OCI-LY3 (cell line): Measurements from ENCODE around the gene C8A.

Source experiments
- H2AFZ ChIP-seq: fragments of 200-600, 300-600 bp; shearing (Covaris generic); 2 replicates; pipeline ENCODE4 v1.6.0; 2014; ENCODE audit warnings: antibody characterized with exemption, low read depth, low read length
- H3K27ac ChIP-seq: fragments of 200-600, 300-600 bp; sonication (generic); 2 replicates; pipeline ENCODE4 v1.5.1; 2014; ENCODE audit warnings: mild to moderate bottlenecking, low read length, moderate library complexity, mixed read lengths
- H3K27me3 ChIP-seq: fragments of 200-600, 300-600 bp; sonication (generic); 2 replicates; pipeline ENCODE4 v1.6.1; 2014; ENCODE audit warnings: low read depth, low read length, mixed read lengths
- H3K36me3 ChIP-seq: fragments of 200-600, 300-600 bp; sonication (generic); replicated peaks from 2 replicates; pipeline ENCODE3; 2014; ENCODE audit warnings: low read depth, low read length, mixed read lengths
- H3K4me1 ChIP-seq: fragments of 300-600, 200-600 bp; sonication (generic); 2 replicates; pipeline ENCODE4 v1.6.1; 2014; ENCODE audit warnings: low read length, mixed read lengths
- H3K4me2 ChIP-seq: fragments of 200-600, 300-600 bp; sonication (generic); 2 replicates; pipeline ENCODE4 v1.6.1; 2014; ENCODE audit warnings: low read length, mixed read lengths
- H3K4me3 ChIP-seq: fragments of 300-600, 200-600 bp; sonication (generic); 2 replicates; pipeline ENCODE4 v1.5.1; 2014; ENCODE audit warnings: antibody characterized with exemption, mild to moderate bottlenecking, low read length, moderate library complexity
- H3K79me2 ChIP-seq: fragments of 300-600, 200-600 bp; shearing (Covaris generic); 2 replicates; pipeline ENCODE4 v1.6.1; 2014; ENCODE audit warnings: mild to moderate bottlenecking, low read length, mixed read lengths
- H3K9ac ChIP-seq: fragments of 300-600, 200-600 bp; shearing (Covaris generic); 2 replicates; pipeline ENCODE4 v1.6.0; 2014; ENCODE audit warnings: mild to moderate bottlenecking, low read length, moderate library complexity
- H3K9me3 ChIP-seq: fragments of 200-600, 300-600 bp; shearing (Covaris generic); 2 replicates; pipeline ENCODE4 v1.6.1; 2014; ENCODE audit warnings: low read length, mixed read lengths; ENCODE audit not compliant: insufficient read depth
- H4K20me1 ChIP-seq: fragments of 200-600, 300-600 bp; sonication (generic); 2 replicates; pipeline ENCODE4 v1.6.1; 2016; ENCODE audit warnings: low read length, mixed read lengths; ENCODE audit not compliant: insufficient read depth
- CTCF ChIP-seq: fragments of 200-600, 300-600 bp; sonication (generic); IDR thresholded peaks from 2 replicates; pipeline ENCODE4 v1.5.1; 2014; ENCODE audit warnings: antibody characterized with exemption, low read length, low read depth
- EZH2phosphoT487 ChIP-seq: fragments of 200-600 bp; shearing (Covaris generic); IDR thresholded peaks from 2 replicates; pipeline ENCODE4 v1.6.1; 2018; ENCODE audit warnings: antibody characterized with exemption, mixed run types, low read depth

C8A gene

GRCh38 chr1:56964349-56965017 lies 109.9 kb downstream of the C8A start:
- H4K20me1 ChIP-seq: no peaks in the 10 kb centered on the region

GRCh38 chr1:56965191-56965590 lies 110.6 kb downstream of the C8A start:
- Histone ChIP-seq H4K20me1 (no peaks in the 10 kb centered on the region), H3K9ac (no peak overlapping the region), H3K79me2 (no peaks in the 10 kb centered on the region), H3K27me3 (no peaks in the 10 kb centered on the region), H3K4me2 (no peak overlapping the region), H3K27ac (no peak overlapping the region), H3K4me1 (no peaks in the 10 kb centered on the region), H3K36me3 (no peaks in the 10 kb centered on the region), H2AFZ (no peak overlapping the region), H3K4me3 (no peak overlapping the region), H3K9me3 (no peaks in the 10 kb centered on the region)
- no peak for TF ChIP-seq EZH2phosphoT487
- no peak for TF ChIP-seq CTCF

More at GRCh38 chr1:56964349-56965017, 109.9 kb downstream of the C8A start:
- no peak overlapping the region for H3K4me2 ChIP-seq
- H3K27me3 ChIP-seq: no peaks in the 10 kb centered on the region
- no peak overlapping the region for H3K4me3 ChIP-seq
- no peak overlapping the region for H2AFZ ChIP-seq
- TF ChIP-seq EZH2phosphoT487: no peak
- no peak for TF ChIP-seq CTCF
- no peaks in the 10 kb centered on the region for H3K4me1 ChIP-seq
- H3K79me2 ChIP-seq: no peaks in the 10 kb centered on the region
- H3K36me3 ChIP-seq: no peaks in the 10 kb centered on the region
- H3K27ac ChIP-seq: no peak overlapping the region
- no peak overlapping the region for H3K9ac ChIP-seq
- no peaks in the 10 kb centered on the region for H3K9me3 ChIP-seq

GRCh38 chr1:56965916-56966697 lies 111.5 kb downstream of the C8A start, which contains the start of gene C8B:
Gene C8B (minus strand): TSS chr1:56966015. CDS start chr1:56965948, 67 bp downstream.
- H4K20me1 ChIP-seq: no peaks in the 10 kb centered on the region
- H3K36me3 ChIP-seq: no peaks in the 10 kb centered on the region
- H3K9me3 ChIP-seq: no peaks in the 10 kb centered on the region
- TF ChIP-seq EZH2phosphoT487: no peak
- no peak within 1 kb of the TSS for H3K9ac ChIP-seq
- H2AFZ ChIP-seq: no peak within 1 kb of the TSS
- no peaks in the 10 kb centered on the region for H3K79me2 ChIP-seq
- H3K4me3 ChIP-seq: no peak within 1 kb of the TSS
- H3K4me1 ChIP-seq: no peaks in the 10 kb centered on the region
- H3K27me3 ChIP-seq: no peaks in the 10 kb centered on the region
- no peak within 1 kb of the TSS for H3K27ac ChIP-seq
- H3K4me2 ChIP-seq: no peak within 1 kb of the TSS

- Histone ChIP-seq H3K9me3 (no peaks in the 10 kb centered on the region), H2AFZ (no peak overlapping the region), H3K79me2 (no peaks in the 10 kb centered on the region), H3K4me1 (no peaks in the 10 kb centered on the region), H3K9ac (no peak overlapping the region), H3K4me3 (no peak overlapping the region), H3K36me3 (no peaks in the 10 kb centered on the region), H3K4me2 (no peak overlapping the region), H4K20me1 (no peaks in the 10 kb centered on the region), H3K27ac (no peak overlapping the region), H3K27me3 (no peaks in the 10 kb centered on the region)
- TF ChIP-seq EZH2phosphoT487: no peak
- TF ChIP-seq CTCF: no peak
These were observed 112.1 kb downstream of the C8A start for GRCh38 chr1:56966698-56966999.
